Superior temporal gyrus (tissue), 1 donor: ENCODE results near the gene FXYD1.

Experiments
- DNase-seq: peaks from one replicate; pipeline ENCODE4 v3.0.0-alpha.2; 2016; ENCODE audit errors: extremely low spot score

Gene FXYD1

GRCh38 chr19:35107545-35107944 is 31.1 kb upstream of the FXYD1 start:
- peak; percentile 95 for DNase-seq

- DNase-seq = no peak
These were observed 29.9 kb upstream of the FXYD1 start for GRCh38 chr19:35108730-35109129.

GRCh38 chr19:35109395-35110112 is 29.1 kb upstream of the FXYD1 start:
- peak; percentile 38 for DNase-seq

- no peak for DNase-seq
These were observed 27.6 kb upstream of the FXYD1 start for GRCh38 chr19:35110974-35111373.

GRCh38 chr19:35112995-35113688 is 25.5 kb upstream of the FXYD1 start:
- DNase-seq = no peak

- peak; percentile 92 for DNase-seq
These were observed 24.1 kb upstream of the FXYD1 start for GRCh38 chr19:35114353-35115176.

GRCh38 chr19:35115177-35115951 is 23.3 kb upstream of the FXYD1 start, which contains the start of gene FXYD3:
Gene FXYD3, plus strand, starts transcription at chr19:35115823. Its CDS starts 3,554 bp downstream, at chr19:35119377.
- DNase-seq = peak; percentile 86

- no peak for DNase-seq
These were observed 22.4 kb upstream of the FXYD1 start for GRCh38 chr19:35116072-35116801.

- DNase-seq = no peak
These were observed 21.5 kb upstream of the FXYD1 start for GRCh38 chr19:35117116-35117515.

GRCh38 chr19:35117799-35118198 is 20.8 kb upstream of the FXYD1 start:
- DNase-seq = no peak

- DNase-seq = no peak
These were observed 20.2 kb upstream of the FXYD1 start for GRCh38 chr19:35118268-35119020.

GRCh38 chr19:35119091-35119490 is 19.5 kb upstream of the FXYD1 start:
- DNase-seq = no peak

GRCh38 chr19:35119578-35120155 is 19.0 kb upstream of the FXYD1 start:
- no peak for DNase-seq

- DNase-seq = peak; percentile 73
These were observed 18.1 kb upstream of the FXYD1 start for GRCh38 chr19:35120492-35120891.

GRCh38 chr19:35120898-35121297 is 17.7 kb upstream of the FXYD1 start:
- DNase-seq = no peak

- DNase-seq = no peak
These were observed 15.7 kb upstream of the FXYD1 start for GRCh38 chr19:35122687-35123551.

- no peak for DNase-seq
These were observed 15.1 kb upstream of the FXYD1 start for GRCh38 chr19:35123573-35123972.

GRCh38 chr19:35124098-35125060 is 14.2 kb upstream of the FXYD1 start:
- DNase-seq = peak; percentile 97
